ENCODE measurements around the gene HDGFL2.
"Not testable (repeated sequence)": the region's sequence is repeated elsewhere in the genome, so short reads cannot be mapped to it uniquely, and the experiment has no call there.

The HDGFL2 gene

GRCh38 chr19:4536798-4537197 is 64.7 kb downstream of the HDGFL2 start:
- TF ChIP-seq CTCF (IDR thresholded peaks at IDR 0.05; ENCODE audit: low read depth, low read length, missing control alignments), result no peak
- H3K4me3 ChIP-seq (ENCODE audit: low read depth, low read length), result no peak overlapping the region
- no peak for DNase-seq (ENCODE audit: low read depth)

DNA sequence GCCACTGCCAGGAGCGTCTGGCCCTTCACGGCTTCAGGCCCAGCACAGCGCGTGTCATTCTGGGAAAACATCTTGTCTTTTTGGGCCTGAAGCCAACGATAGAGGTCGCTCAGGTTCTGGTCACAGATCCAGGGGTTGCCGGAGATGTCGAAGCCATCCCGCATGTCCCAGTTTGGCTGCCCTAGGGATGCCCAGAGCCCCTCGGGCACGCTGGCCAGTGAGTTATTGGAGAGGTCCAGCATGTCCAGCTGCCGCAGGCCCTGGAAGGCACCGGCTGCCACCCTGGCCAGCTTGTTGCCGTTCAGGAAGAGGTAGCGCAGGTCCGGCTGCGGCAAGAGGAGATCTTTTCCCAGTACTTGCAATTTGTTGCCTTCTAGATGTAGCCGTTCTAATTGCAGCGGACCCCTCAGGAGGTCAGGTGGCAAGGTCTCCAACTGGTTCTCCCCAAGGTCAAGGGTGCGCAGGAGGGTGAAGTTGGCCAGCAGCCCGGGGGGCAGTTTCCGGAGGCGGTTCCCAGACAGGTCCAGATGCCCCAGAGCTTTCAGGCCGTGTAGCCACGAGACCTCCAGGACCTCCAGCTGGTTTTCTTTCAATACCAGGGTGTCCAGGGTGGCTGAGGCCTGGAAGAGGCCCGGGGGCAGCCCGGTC is 66.0 kb downstream of the HDGFL2 start:
- no peak overlapping the region for H3K4me3 ChIP-seq (ENCODE audit: low read depth, low read length)
- no peak for TF ChIP-seq CTCF (IDR thresholded peaks at IDR 0.05; ENCODE audit: low read depth, low read length, missing control alignments)
- no peak for DNase-seq (ENCODE audit: low read depth)

- TF ChIP-seq CTCF (IDR thresholded peaks at IDR 0.05; ENCODE audit: low read depth, low read length, missing control alignments), result no peak
- DNase-seq (ENCODE audit: low read depth), result no peak
- no peak overlapping the region for H3K4me3 ChIP-seq (ENCODE audit: low read depth, low read length)
Measured at GRCh38 chr19:4538601-4538954, 66.5 kb downstream of the HDGFL2 start.

DNA sequence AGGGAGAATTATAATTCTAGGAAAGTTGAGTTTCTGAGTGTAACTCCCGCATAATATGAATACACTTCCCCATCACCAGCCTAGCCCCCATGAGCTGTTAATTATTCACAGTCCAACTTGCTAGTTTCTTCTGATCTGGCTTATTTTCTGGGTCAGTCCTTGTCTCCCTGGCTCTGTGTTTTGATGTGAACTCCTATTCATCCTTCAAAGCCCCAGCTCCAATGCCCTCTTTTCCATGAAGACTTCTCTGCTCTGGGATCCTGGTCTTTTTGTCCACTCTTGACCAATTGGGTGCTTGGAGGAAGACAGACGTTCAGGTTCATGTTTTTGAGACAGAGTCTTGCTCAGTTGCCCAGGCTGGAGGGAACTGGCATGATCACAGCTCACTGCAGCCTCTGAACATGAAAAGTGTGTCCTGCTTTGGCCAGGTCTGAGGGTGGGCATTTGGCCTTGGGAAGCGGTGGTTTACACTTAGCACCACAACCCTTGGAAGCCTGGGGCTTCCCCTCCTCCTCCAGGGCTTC is 67.1 kb downstream of the HDGFL2 start:
- no peak for TF ChIP-seq CTCF (IDR thresholded peaks at IDR 0.05; ENCODE audit: low read depth, low read length, missing control alignments)
- no peak for DNase-seq (ENCODE audit: low read depth)
- H3K4me3 ChIP-seq (ENCODE audit: low read depth, low read length), result peak overlapping the region; percentile 49

DNA sequence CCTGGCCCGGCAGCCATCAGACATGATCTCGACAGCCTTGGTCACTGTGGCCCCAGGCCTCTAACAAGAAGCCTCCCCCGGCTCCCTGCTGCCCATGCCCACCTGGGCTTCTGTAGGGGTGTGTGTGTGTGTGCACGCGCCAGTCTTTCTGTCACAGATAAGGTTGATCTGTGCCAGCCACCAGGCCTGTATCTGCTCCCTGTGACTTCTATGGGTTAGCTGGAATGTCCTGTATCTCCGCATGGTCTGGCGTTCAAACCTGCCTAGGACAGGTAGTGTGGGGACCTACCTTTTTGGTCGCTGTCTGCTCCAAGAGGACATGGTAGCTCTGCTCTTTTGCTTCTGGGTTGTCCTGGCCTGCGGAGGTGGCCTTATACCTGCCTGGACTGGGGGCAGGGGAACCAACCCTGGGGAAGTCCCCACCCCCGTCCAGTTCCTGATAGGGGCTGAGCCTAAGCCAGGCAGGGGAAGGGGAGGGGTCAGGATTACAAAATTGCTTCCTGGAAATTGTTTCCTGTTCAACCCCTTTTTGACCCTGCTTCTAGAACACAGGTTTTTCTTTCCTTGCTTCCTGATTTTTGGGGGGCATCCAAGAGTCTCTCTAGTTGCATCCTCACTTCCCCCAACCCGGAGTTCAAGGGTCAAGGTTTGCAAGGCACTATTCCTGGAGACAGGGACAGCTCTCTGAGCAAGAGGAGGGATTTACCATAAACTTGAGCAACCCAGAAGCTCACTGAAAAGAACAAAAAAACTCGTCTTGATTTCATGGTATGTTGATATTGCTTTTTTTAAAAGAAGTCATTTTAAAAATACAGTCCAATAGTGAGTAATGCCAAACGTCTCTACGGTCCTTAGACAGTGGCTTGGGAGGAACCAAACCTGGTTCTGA is 67.8 kb downstream of the HDGFL2 start, which contains the start of gene LRG1:
LRG1 (minus strand) TSS at position 344 of the 889 bp plus-strand sequence; CDS start at position 321, 23 bp downstream.
- no peak for TF ChIP-seq CTCF (IDR thresholded peaks at IDR 0.05; ENCODE audit: low read depth, low read length, missing control alignments)
- peak within 1 kb of the TSS; percentile 49 for H3K4me3 ChIP-seq (ENCODE audit: low read depth, low read length)
- peak; percentile 49 for DNase-seq (ENCODE audit: low read depth)

DNA sequence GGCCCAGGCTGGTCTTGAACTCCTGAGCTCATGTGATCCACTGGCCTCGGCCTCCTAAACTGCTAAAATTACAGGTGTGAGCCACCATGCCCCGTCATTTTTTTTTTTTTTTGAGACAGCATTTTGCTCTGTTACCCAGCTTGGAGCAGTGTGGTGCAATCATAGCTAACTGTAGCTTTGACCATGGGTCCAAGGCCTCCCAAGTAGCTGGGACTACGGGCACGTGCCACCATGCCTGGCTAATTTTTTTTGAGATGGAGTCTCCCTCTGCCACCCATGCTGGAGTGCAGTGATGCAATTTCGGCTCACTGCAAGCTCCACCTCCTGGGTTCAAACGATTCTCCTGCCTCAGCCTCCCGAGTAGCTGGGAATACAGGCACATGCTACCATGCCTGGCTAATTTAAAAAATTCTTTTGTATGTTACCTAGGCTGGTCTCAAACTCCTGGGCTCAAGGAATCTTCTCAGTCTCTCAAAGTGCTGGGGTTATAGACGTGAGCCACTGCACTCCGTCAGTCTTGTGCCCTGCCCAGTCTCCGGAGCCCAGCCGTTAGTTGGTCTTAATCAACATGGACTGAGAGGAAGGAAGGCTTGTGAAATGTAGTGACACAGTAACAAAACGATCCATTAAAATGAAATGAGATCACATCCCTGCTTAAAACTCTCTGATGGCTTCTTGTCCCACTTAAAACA is 69.2 kb downstream of the HDGFL2 start:
- DNase-seq (ENCODE audit: low read depth), result no peak
- TF ChIP-seq CTCF (IDR thresholded peaks at IDR 0.05; ENCODE audit: low read depth, low read length, missing control alignments), result no peak
- H3K4me3 ChIP-seq (ENCODE audit: low read depth, low read length), result no peak overlapping the region

GRCh38 chr19:4541806-4542145 is 69.7 kb downstream of the HDGFL2 start:
- DNase-seq (ENCODE audit: low read depth); H3K4me3 ChIP-seq (ENCODE audit: low read depth, low read length): not testable (repeated sequence)

Data from GM12864 (cell line).